ENCODE measurements around the gene GAR1. TPM values are rescaled to one million over a fixed set of nuclear protein-coding genes. Genes with fewer than 3 reads are reported as not detected.

The GAR1 gene
- total RNA-seq, 6 experiments from 2014 or later, result 2.9 to 7.1 (median 4.4) TPM

DNA sequence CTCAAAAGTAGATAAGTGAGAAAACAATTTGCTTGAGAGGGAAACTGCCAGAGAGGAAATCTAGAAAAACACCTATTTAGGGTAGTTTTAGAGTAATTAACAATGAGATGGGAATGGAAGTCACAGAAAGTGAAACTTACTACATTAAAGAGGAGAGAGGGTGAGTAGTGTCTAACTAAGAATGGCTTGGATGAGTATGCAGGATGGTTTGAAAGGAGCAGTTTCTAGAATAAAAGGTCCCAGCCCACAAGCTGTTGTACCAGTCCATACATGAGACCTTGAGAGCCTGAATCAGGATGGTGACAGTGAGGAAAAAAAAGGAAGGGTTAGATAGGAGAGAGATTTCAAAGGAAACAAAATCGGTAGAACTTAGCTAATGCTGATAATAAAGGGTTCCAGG lies 1.3 kb downstream of the GAR1 start:
- TF ChIP-seq POLR2A (IDR thresholded peaks at IDR 0.05), result no peak
- TF ChIP-seq CTCF (IDR thresholded peaks at IDR 0.05), result no peak
- ATAC-seq (no peak), DNase-seq (no peak)
- H3K27ac ChIP-seq, result no peak overlapping the region
- peaks cover 0 to 11% (median 4%) of the 10 kb centered on the region in 4 donors for H3K4me1 ChIP-seq
- H3K9me3 ChIP-seq, result no peaks in the 10 kb centered on the region
- peak overlapping the region in 1 of 3 donors; percentile 72 for H3K4me3 ChIP-seq
- H3K36me3 ChIP-seq, result peaks cover 0 to 12% (median 0%) of the 10 kb centered on the region in 4 donors
- 53% methylated on average over 1 of the region's 1 CpG for WGBS (ENCODE audit: insufficient coverage, low coverage, low lambda C conversion rate, missing lambda C conversion rate)
- intact Hi-C loops (cut with DNase I), result loop anchor here in 1 of 2 donors (10.0 kb wide), 1 partner anchor 122 kb away; no protein-coding TSS in a partner anchor
- H3K27me3 ChIP-seq, result no peaks in the 10 kb centered on the region

GRCh38 chr4:109818268-109818667 lies 2.7 kb downstream of the GAR1 start:
- Histone ChIP-seq H3K27ac (no peak overlapping the region), H3K36me3 (peaks cover 0 to 24% (median 5%) of the 10 kb centered on the region in 4 donors), H3K4me1 (peaks cover 0 to 11% (median 4%) of the 10 kb centered on the region in 4 donors), H3K9me3 (no peaks in the 10 kb centered on the region), H3K27me3 (no peaks in the 10 kb centered on the region), H3K4me3 (no peak overlapping the region)
- ATAC-seq, result no peak
- WGBS (ENCODE audit: insufficient coverage, low coverage, low lambda C conversion rate, missing lambda C conversion rate), result 100% methylated on average over 4 of the region's 4 CpGs
- intact Hi-C loops (cut with DNase I), result loop anchor here in 1 of 2 donors (10.0 kb wide), 1 partner anchor 123 kb away; no protein-coding TSS in a partner anchor
- no peak for DNase-seq
- no peak for TF ChIP-seq POLR2A (IDR thresholded peaks at IDR 0.05)
- TF ChIP-seq CTCF (IDR thresholded peaks at IDR 0.05), result no peak

GRCh38 chr4:109820563-109820962 lies 5.0 kb downstream of the GAR1 start:
- 85% methylated on average over 2 of the region's 2 CpGs for WGBS (ENCODE audit: insufficient coverage, low coverage, low lambda C conversion rate, missing lambda C conversion rate)
- DNase-seq (no peak), ATAC-seq (no peak)
- Histone ChIP-seq H3K36me3 (peaks cover 0 to 24% (median 9%) of the 10 kb centered on the region in 4 donors), H3K27ac (no peak overlapping the region), H3K9me3 (no peaks in the 10 kb centered on the region), H3K4me1 (peaks cover 0 to 11% (median 4%) of the 10 kb centered on the region in 4 donors), H3K27me3 (no peaks in the 10 kb centered on the region), H3K4me3 (no peak overlapping the region)
- intact Hi-C loops (cut with DNase I), result no loop called here
- TF ChIP-seq POLR2A (IDR thresholded peaks at IDR 0.05), result no peak
- TF ChIP-seq CTCF (IDR thresholded peaks at IDR 0.05), result no peak

DNA sequence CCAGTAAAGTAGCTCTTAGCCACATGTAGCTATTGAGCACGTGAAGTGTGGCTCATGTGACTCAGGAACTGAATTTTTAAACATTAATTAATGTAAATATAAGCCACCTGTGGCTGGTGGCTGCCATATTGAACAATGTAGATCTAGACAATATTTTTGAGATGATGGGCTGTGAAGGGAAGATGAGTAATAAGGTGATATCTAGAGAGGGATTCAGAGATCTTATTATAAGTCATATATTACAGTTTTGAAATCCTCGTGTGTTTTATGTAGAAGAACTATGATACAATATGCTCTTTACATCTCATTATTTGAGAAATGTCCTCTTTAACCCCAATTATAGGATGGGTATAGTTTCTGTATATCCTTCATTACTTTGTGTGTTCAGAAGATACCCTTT lies 5.6 kb downstream of the GAR1 start:
- ATAC-seq (no peak), DNase-seq (no peak)
- peaks cover 0 to 24% (median 9%) of the 10 kb centered on the region in 4 donors for H3K36me3 ChIP-seq
- WGBS (ENCODE audit: insufficient coverage, low coverage, low lambda C conversion rate, missing lambda C conversion rate), result 66% methylated on average over 2 of the region's 2 CpGs
- intact Hi-C loops (cut with DNase I), result no loop called here
- H3K9me3 ChIP-seq, result no peaks in the 10 kb centered on the region
- no peak for TF ChIP-seq CTCF (IDR thresholded peaks at IDR 0.05)
- TF ChIP-seq POLR2A (IDR thresholded peaks at IDR 0.05), result no peak
- H3K4me1 ChIP-seq, result peaks cover 0 to 11% (median 4%) of the 10 kb centered on the region in 4 donors
- H3K27ac ChIP-seq, result no peak overlapping the region
- H3K4me3 ChIP-seq, result no peak overlapping the region
- no peaks in the 10 kb centered on the region for H3K27me3 ChIP-seq

DNA sequence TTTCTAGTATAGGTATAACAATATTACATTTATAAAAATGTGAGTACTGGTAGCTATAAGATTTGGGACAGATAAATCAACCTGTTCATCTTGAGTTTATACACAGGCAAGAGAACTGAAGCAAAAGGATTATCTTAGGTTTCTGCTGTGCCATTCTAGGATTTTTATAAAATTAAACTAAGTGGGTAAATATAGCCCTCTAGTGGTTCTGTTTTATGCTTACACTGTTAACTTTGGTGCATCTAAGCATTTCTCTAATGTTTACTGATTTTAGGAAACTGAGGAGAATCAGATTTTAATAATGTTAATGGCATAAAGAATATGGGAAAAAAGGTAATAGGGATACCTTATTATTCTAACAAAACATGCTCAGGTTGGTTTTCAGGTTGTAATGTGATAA lies 11.2 kb downstream of the GAR1 start:
- intact Hi-C loops (cut with DNase I), result no loop called here
- TF ChIP-seq CTCF (IDR thresholded peaks at IDR 0.05) (peak; percentile 54 to 65 (median 60)), POLR2A (IDR thresholded peaks at IDR 0.05) (no peak)
- no peaks in the 10 kb centered on the region for H3K27me3 ChIP-seq
- H3K4me1 ChIP-seq, result no peaks in the 10 kb centered on the region
- H3K36me3 ChIP-seq, result peaks cover 0 to 17% (median 6%) of the 10 kb centered on the region in 4 donors
- H3K27ac ChIP-seq, result no peak overlapping the region
- no peak overlapping the region for H3K4me3 ChIP-seq
- ATAC-seq (peak; percentile 63 to 76 (median 66)), DNase-seq (no peak)
- H3K9me3 ChIP-seq, result no peaks in the 10 kb centered on the region
